DOHH2 (cell line): ENCODE data around the gene CBFA2T2.
"Not testable (repeated sequence)": the region's sequence is repeated elsewhere in the genome, so short reads cannot be mapped to it uniquely, and the experiment has no call there.

ENCODE experiments used
- H3F3A ChIP-seq: fragments of 200-600 bp; sonication (generic), shearing (Covaris generic); 2 replicates; pipeline ENCODE4 v1.6.0; 2016; ENCODE audit warnings: antibody characterized with exemption, mild to moderate bottlenecking; ENCODE audit not compliant: control insufficient read depth, insufficient read depth
- H3K27ac ChIP-seq: fragments of 200-600 bp; sonication (generic); 2 replicates; pipeline ENCODE4 v1.5.1; 2014; ENCODE audit warnings: low read depth, mild to moderate bottlenecking, low read length, moderate library complexity
- H3K27me3 ChIP-seq: fragments of 200-600 bp; sonication (generic); 2 replicates; pipeline ENCODE4 v1.6.1; 2014; ENCODE audit warnings: mild to moderate bottlenecking, low read length, mixed read lengths; ENCODE audit not compliant: control insufficient read depth
- H3K36me3 ChIP-seq: fragments of 200-600 bp; sonication (generic); 2 replicates; pipeline ENCODE4 v1.6.1; 2014; ENCODE audit warnings: mild to moderate bottlenecking, low read length, moderate library complexity, mixed read lengths; ENCODE audit not compliant: control insufficient read depth
- H3K4me1 ChIP-seq: fragments of 200-600 bp; sonication (generic); 2 replicates; pipeline ENCODE4 v1.6.1; 2014; ENCODE audit warnings: mild to moderate bottlenecking, low read length, mixed read lengths; ENCODE audit not compliant: control insufficient read depth
- H3K4me2 ChIP-seq: fragments of 200-600 bp; sonication (generic); 2 replicates; pipeline ENCODE4 v1.6.0; 2014; ENCODE audit warnings: mild to moderate bottlenecking, low read length, moderate library complexity
- H3K4me3 ChIP-seq: fragments of 200-600 bp; sonication (generic); 2 replicates; pipeline ENCODE4 v1.5.1; 2014; ENCODE audit warnings: mild to moderate bottlenecking, low read length, mixed read lengths
- H3K79me2 ChIP-seq: fragments of 200-600 bp; sonication (generic); 2 replicates; pipeline ENCODE4 v1.6.1; 2014; ENCODE audit warnings: mild to moderate bottlenecking, low read length, mixed read lengths; ENCODE audit not compliant: control insufficient read depth
- H3K9me2 ChIP-seq: fragments of 200-600 bp; sonication (generic); replicated peaks from 2 replicates; pipeline ENCODE4 v1.6.1; 2014; ENCODE audit warnings: mild to moderate bottlenecking, low read length, mixed read lengths; ENCODE audit not compliant: control insufficient read depth
- H3K9me3 ChIP-seq: fragments of 200-600 bp; sonication (generic); 2 replicates; pipeline ENCODE4 v1.6.1; 2014; ENCODE audit warnings: antibody characterized with exemption, low read length, mixed read lengths; ENCODE audit not compliant: control insufficient read depth, insufficient read depth
- H4K20me1 ChIP-seq: fragments of 200-600 bp; sonication (generic); 2 replicates; pipeline ENCODE4 v1.6.0; 2014; ENCODE audit warnings: low read depth, mild to moderate bottlenecking, antibody characterized with exemption, low read length, moderate library complexity; ENCODE audit not compliant: control insufficient read depth, insufficient read depth
- EZH2phosphoT487 ChIP-seq: fragments of 200-600 bp; sonication (generic); IDR thresholded peaks from 2 replicates; pipeline ENCODE4 v1.6.1; 2017; ENCODE audit warnings: borderline replicate concordance, mild to moderate bottlenecking, antibody characterized with exemption, low read length, moderate library complexity, mixed read lengths
- TF ChIP-seq, protein P1 (sequence below): fragments of 200-600 bp; sonication (generic); IDR thresholded peaks from one replicate; pipeline ENCODE4 v1.5.1; 2014; ENCODE audit warnings: antibody characterized with exemption, mild to moderate bottlenecking, low read depth, low read length; ENCODE audit not compliant: poor library complexity, severe bottlenecking

Gene CBFA2T2

DNA sequence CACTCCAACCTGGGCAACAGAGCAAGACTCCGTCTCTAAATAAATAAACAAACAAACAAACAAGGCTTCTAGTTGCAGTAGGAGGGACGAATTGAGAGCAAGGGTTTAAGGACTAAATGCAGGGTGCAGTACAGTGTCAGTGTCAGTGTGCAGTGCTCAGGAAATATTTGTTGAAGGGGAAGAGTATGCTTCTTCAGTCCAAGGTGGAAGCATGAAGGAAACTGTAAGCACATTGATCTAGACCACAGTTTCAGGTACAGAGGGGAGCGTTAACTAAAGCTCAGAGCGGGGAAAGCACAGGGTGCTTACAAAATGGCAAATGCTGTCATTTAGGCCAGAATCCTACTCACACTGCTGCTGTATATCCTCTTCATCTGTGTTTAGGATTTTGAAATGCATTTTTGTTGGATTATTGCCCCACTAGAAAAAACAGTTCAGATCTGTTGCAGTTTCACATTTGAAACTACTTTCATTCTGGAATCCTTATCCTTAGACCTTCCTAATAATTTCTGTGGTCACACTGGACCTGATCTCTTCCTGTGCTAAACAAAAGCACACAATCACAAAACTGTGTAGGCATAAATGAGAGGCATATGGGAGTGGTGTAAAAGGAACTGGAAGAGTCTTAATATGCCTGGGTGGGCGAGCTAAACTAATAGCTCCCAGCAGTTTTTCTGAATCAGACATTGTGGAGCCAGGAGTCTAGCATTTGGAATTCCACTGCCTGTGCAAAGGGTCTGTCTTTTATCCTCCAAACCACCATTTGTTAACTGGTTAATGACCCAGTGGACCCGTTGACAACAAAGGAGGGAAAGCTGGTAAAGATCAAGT, 41.4 kb downstream of the CBFA2T2 start:
- Histone ChIP-seq H3K9me2 (no peaks in the 10 kb centered on the region), H3K27me3 (no peaks in the 10 kb centered on the region), H3K4me1 (no peaks in the 10 kb centered on the region), H3K36me3 (no peaks in the 10 kb centered on the region), H3K27ac (no peak overlapping the region), H3K4me3 (no peak overlapping the region), H3K9me3 (no peaks in the 10 kb centered on the region), H3F3A (no peaks in the 10 kb centered on the region), H4K20me1 (no peaks in the 10 kb centered on the region), H3K79me2 (no peaks in the 10 kb centered on the region), H3K4me2 (no peak overlapping the region)
- no peak for TF ChIP-seq EZH2phosphoT487
- TF ChIP-seq, protein P1, sequence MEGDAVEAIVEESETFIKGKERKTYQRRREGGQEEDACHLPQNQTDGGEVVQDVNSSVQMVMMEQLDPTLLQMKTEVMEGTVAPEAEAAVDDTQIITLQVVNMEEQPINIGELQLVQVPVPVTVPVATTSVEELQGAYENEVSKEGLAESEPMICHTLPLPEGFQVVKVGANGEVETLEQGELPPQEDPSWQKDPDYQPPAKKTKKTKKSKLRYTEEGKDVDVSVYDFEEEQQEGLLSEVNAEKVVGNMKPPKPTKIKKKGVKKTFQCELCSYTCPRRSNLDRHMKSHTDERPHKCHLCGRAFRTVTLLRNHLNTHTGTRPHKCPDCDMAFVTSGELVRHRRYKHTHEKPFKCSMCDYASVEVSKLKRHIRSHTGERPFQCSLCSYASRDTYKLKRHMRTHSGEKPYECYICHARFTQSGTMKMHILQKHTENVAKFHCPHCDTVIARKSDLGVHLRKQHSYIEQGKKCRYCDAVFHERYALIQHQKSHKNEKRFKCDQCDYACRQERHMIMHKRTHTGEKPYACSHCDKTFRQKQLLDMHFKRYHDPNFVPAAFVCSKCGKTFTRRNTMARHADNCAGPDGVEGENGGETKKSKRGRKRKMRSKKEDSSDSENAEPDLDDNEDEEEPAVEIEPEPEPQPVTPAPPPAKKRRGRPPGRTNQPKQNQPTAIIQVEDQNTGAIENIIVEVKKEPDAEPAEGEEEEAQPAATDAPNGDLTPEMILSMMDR: no peak

DNA sequence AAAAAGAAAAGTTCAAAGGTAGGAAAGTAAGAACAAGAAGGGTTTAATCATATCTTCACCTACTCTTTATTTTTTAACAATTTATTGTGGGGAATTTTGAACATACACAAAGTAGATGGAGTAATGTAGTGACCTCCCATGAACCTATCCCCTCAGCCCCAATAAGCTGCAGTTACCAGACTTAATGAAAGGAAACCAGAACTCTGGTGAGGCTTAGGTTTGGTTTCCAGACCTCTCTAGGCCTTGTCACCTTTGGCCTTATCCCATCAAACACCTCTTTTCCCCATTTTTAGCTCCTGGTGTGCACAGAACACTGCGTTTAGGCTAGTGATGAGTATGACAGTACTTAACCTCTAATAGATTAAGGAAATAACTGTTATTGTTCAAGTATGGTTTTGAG, 42.0 kb downstream of the CBFA2T2 start:
- no peak overlapping the region for H3K4me2 ChIP-seq

DNA sequence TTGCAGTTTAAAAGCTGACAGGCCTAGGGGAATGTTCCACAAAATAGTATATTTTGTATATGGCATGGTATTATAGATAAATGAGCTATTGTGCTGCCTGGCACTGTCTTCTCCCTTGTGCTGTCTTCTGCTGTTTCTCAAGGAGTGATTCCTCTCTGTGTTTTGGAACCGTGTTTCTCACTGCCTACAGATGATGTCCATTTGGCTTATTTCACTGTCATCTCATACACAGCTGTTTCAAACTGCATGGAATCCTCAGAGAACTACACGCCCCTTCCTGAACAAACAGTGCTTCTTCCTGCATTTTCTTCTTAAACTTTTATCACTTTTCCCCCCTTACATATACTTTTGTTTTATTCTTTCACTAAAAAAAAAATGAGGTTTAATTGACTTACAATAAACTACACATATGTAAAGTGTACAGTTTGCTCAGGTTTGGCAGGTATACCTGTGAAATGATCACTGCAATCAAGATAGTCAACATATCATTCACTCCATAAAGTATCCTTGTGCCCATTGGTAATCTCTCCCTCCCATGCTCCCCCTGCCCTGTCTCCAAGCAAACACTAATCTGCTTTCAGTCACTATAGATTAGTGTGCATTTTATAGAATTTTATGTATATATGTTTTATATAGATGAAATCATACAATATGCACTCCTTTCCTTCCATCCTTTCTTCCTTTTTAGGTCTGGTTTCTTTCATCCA, 43.0 kb downstream of the CBFA2T2 start:
- no peaks in the 10 kb centered on the region for H3K79me2 ChIP-seq
- no peaks in the 10 kb centered on the region for H4K20me1 ChIP-seq
- H3K9me3 ChIP-seq: no peaks in the 10 kb centered on the region
- H3K36me3 ChIP-seq: no peaks in the 10 kb centered on the region
- H3F3A ChIP-seq: no peaks in the 10 kb centered on the region
- no peak overlapping the region for H3K4me3 ChIP-seq
- H3K4me2 ChIP-seq: no peak overlapping the region
- no peak for TF ChIP-seq EZH2phosphoT487
- TF ChIP-seq, protein P1: no peak
- no peaks in the 10 kb centered on the region for H3K9me2 ChIP-seq
- H3K27ac ChIP-seq: no peak overlapping the region
- H3K27me3 ChIP-seq: no peaks in the 10 kb centered on the region
- H3K4me1 ChIP-seq: no peaks in the 10 kb centered on the region

More for the DNA sequence above, 42.0 kb downstream of the CBFA2T2 start:
- Histone ChIP-seq H3K4me1 (no peaks in the 10 kb centered on the region), H4K20me1 (no peaks in the 10 kb centered on the region), H3K4me3 (no peak overlapping the region), H3K9me3 (no peaks in the 10 kb centered on the region), H3K27me3 (no peaks in the 10 kb centered on the region), H3F3A (no peaks in the 10 kb centered on the region), H3K36me3 (no peaks in the 10 kb centered on the region), H3K9me2 (no peaks in the 10 kb centered on the region), H3K79me2 (no peaks in the 10 kb centered on the region), H3K27ac (no peak overlapping the region)
- TF ChIP-seq, protein P1: no peak
- TF ChIP-seq EZH2phosphoT487: no peak

DNA sequence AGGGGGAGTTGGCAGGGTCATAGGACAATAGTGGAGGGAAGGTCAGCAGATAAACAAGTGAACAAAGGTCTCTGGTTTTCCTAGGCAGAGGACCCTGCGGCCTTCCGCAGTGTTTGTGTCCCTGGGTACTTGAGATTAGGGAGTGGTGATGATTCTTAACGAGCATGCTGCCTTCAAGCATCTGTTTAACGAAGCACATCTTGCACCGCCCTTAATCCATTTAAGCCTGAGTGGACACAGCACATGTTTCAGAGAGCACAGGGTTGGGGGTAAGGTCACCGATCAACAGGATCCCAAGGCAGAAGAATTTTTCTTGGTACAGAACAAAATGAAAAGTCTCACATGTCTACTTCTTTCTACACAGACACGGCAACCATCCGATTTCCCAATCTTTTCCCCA, 45.8 kb downstream of the CBFA2T2 start:
- not testable (repeated sequence) for H3K9me3 ChIP-seq, H3K4me2 ChIP-seq, H3K27ac ChIP-seq, H4K20me1 ChIP-seq, H3K36me3 ChIP-seq, H3K9me2 ChIP-seq, H3K79me2 ChIP-seq, H3F3A ChIP-seq, H3K4me3 ChIP-seq, H3K27me3 ChIP-seq
- peaks cover 11% of the 10 kb centered on the region for H3K4me1 ChIP-seq
